Neural crest cell (in vitro differentiated cells): ENCODE data around the gene PLEKHF1. TPM values are rescaled to one million over a fixed set of nuclear protein-coding genes. Genes with fewer than 3 reads are reported as not detected.

Experiments used
- DNase-seq: peaks from one replicate; pipeline ENCODE4 v3.0.0; 2021; ENCODE audit warnings: low read depth, mixed read lengths, low spot score
- H3K27ac Mint-ChIP-seq: one replicate; pipeline ENCODE4 v1.8.0; 2021; ENCODE audit warnings: mild to moderate bottlenecking, mixed read lengths; ENCODE audit not compliant: unreplicated experiment
- H3K27me3 Mint-ChIP-seq: 2 replicates; pipeline ENCODE4 v1.8.0; 2021; ENCODE audit warnings: low read depth, mild to moderate bottlenecking, mixed read lengths
- H3K36me3 Mint-ChIP-seq: 2 replicates; pipeline ENCODE4 v1.8.0; 2021; ENCODE audit warnings: low read depth, mild to moderate bottlenecking, mixed read lengths
- H3K4me1 Mint-ChIP-seq: 2 replicates; pipeline ENCODE4 v1.8.0; 2021; ENCODE audit warnings: mixed read lengths
- H3K4me3 Mint-ChIP-seq: one replicate; pipeline ENCODE4 v1.8.0; 2021; ENCODE audit warnings: mild to moderate bottlenecking, mixed read lengths
- H3K9me3 Mint-ChIP-seq: 2 replicates; pipeline ENCODE4 v1.8.0; 2021; ENCODE audit warnings: mixed read lengths
- total RNA-seq: library from RNA; stranded (reverse); gene quantifications from 2 replicates; pipeline ENCODE4 v1.2.1, GENCODE V29; 2021
- TF ChIP-seq, protein P1 (sequence below): fragments of 200-600 bp; sonication (generic); conservative IDR thresholded peaks from 2 replicates; pipeline ENCODE4 v1.5.0; 2021; ENCODE audit warnings: antibody characterized with exemption, mild to moderate bottlenecking

Gene PLEKHF1
- total RNA-seq, 1 donor from 2014 or later: 1.2 TPM

DNA sequence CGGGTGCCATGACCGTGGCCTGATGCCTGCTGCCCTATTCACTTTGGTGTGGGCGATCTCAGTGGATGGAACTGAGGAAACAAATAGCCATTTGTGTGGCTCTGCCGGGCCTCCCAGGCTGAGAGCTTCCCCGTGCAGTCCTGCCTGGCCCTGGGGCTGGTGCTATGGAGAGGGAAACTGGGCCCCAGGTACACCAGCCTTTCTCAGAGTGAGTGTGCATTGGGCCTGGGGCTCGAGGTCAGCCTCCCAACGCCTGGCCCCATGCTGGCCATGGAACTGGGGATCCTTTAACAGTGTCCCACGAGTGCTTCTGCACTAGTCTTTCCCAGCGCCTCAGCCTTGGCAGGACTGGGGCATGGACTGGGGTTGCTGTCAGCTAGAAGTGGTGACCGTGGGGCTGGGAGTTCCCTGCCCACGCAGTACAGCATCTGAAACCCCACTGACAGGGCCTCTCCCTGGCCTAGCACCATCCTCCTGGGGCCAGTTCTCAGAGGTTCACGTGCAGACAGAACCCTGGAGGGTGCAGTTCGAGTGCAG, 10.5 kb downstream of the PLEKHF1 start:
- Mint-ChIP-seq H3K9me3 (no peaks in the 10 kb centered on the region), H3K4me3 (no peak overlapping the region), H3K27me3 (no peaks in the 10 kb centered on the region), H3K4me1 (peaks cover 7% of the 10 kb centered on the region), H3K36me3 (no peaks in the 10 kb centered on the region), H3K27ac (no peak overlapping the region)
- DNase-seq: no peak
- TF ChIP-seq, protein P1, sequence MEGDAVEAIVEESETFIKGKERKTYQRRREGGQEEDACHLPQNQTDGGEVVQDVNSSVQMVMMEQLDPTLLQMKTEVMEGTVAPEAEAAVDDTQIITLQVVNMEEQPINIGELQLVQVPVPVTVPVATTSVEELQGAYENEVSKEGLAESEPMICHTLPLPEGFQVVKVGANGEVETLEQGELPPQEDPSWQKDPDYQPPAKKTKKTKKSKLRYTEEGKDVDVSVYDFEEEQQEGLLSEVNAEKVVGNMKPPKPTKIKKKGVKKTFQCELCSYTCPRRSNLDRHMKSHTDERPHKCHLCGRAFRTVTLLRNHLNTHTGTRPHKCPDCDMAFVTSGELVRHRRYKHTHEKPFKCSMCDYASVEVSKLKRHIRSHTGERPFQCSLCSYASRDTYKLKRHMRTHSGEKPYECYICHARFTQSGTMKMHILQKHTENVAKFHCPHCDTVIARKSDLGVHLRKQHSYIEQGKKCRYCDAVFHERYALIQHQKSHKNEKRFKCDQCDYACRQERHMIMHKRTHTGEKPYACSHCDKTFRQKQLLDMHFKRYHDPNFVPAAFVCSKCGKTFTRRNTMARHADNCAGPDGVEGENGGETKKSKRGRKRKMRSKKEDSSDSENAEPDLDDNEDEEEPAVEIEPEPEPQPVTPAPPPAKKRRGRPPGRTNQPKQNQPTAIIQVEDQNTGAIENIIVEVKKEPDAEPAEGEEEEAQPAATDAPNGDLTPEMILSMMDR: no peak

DNA sequence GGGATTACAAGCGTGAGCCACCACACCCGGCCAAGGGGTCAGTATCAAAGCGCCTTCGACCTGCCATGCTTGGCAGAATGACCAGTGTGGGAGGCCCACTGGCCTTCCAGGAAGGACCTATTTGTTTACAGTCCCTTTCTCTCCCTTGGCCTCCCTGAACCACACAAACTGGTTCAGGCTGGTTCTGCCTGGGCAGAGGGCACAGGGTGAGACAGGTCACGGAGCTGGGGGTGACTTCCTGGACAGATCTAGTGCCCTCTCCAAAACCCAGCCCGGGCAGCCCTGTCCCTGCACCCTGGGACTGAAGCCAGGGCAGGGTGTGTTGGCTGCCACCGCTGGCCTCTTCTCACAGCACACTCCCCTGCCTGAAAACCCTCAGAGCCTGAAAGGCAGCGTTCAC, 11.3 kb downstream of the PLEKHF1 start:
- Mint-ChIP-seq H3K27me3 (no peaks in the 10 kb centered on the region), H3K36me3 (no peaks in the 10 kb centered on the region), H3K9me3 (no peaks in the 10 kb centered on the region), H3K4me3 (no peak overlapping the region), H3K4me1 (peaks cover 7% of the 10 kb centered on the region), H3K27ac (no peak overlapping the region)
- TF ChIP-seq, protein P1: no peak
- DNase-seq: no peak

DNA sequence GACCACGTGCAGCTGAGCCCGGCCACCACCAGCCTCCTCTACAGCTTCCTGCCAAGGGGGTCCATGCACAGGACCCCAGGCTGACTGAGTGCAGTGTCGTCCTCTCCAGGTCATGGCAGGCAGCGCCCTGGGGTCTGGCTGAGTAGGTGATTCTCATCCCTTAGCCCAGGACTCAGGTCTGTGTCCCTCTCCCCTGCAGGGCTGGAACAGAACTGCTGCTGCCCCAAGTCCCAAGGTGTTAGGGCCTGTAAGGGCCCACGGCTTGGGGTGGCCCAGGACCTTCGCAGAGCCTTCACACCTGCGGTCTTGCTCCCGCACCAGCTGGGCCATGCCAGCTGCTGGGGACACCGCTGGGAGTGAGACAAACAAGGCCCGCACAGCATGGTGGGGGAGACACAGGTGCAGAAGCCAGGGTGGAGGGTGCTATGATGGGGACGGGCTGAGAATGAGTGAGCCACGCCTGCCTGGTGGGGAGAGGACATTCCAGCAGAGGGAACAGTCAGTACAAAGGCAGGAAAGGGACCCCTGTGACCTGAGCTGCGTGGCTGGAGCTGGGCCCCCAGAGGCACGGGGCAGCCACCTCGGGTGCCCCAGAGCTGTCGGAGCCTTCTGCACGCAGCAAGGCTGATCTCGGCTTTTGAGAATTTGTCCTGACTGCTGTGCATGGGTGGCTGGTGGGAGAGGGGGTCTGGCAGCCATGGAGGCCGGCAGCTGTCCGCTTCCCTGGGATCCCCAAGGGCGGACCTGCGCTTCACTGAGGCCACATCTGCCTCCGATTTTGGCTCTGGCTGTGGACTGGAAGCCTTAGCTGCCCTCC, 11.9 kb downstream of the PLEKHF1 start:
- no peak for DNase-seq
- Mint-ChIP-seq H3K4me1 (peaks cover 7% of the 10 kb centered on the region), H3K27ac (no peak overlapping the region), H3K36me3 (no peaks in the 10 kb centered on the region), H3K27me3 (no peaks in the 10 kb centered on the region), H3K9me3 (no peaks in the 10 kb centered on the region), H3K4me3 (no peak overlapping the region)
- TF ChIP-seq, protein P1: no peak

DNA sequence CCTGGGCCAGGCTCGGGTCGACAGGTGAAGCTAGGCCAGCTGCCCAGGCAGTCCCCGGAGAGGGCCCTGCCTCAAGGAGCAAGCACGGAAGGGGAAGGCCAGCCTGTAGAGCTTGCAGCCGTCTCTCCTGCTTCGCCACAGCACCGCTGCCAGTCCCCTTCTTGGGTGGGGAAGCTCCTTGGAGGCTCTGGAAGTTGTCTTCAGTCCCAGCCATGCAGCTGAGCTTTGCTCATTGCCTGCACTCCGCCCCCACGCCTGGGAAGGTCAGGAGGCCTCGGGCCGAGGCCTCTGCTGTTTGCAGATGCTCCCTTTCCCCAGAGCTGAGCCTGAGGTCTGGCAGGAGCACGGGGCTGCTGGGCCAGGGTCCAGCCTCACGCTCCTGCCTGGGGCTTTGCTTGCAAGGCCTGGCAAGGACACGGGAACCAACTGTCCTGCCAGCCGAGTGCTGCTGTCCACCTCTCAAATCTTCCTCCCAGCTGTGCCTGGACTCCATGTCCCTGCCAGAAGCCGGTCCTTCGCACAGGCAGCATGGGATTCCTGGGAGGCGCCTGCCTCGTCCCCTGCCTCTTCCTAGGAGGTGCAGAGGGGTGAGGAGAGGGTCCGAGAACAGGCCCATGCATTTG, 13.3 kb downstream of the PLEKHF1 start:
- Mint-ChIP-seq H3K9me3 (no peaks in the 10 kb centered on the region), H3K4me3 (no peak overlapping the region), H3K27ac (no peak overlapping the region), H3K4me1 (peaks cover 18% of the 10 kb centered on the region), H3K36me3 (no peaks in the 10 kb centered on the region), H3K27me3 (peaks cover 4% of the 10 kb centered on the region)
- TF ChIP-seq, protein P1: no peak
- DNase-seq: no peak

DNA sequence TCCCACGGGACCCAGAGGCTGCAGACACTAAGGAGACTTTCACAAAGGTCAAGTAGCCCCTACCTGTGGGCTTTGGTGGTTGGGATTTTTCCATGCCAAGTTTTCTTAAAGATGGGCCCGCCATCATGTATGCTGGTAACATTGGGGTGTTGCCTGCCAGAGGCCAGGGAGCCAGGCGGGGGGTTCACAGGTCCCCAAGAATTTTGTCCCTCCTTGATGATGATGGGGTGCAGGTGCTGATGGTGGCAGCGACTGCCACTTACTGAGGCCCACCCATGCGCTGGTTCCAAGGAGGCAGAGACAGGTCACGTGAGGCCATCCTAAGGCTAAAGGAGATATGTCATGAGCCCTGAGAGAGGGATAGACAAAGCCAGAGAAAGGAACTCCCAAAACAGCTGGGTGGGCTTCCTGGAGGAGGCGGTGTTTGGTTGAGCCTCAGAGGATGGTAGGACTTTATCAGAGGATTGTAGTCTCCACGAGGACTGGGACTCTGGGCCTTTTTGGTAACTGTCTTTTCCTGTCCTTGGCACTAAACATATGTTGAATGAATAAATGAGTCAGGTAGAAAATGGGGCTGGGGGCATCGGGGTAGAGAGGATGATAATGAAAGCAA, 14.4 kb downstream of the PLEKHF1 start:
- TF ChIP-seq, protein P1: no peak
- H3K36me3 Mint-ChIP-seq: no peaks in the 10 kb centered on the region
- H3K9me3 Mint-ChIP-seq: no peaks in the 10 kb centered on the region
- H3K27ac Mint-ChIP-seq: no peak overlapping the region
- H3K4me3 Mint-ChIP-seq: no peak overlapping the region
- DNase-seq: no peak
- H3K4me1 Mint-ChIP-seq: peaks cover 21% of the 10 kb centered on the region
- peaks cover 4% of the 10 kb centered on the region for H3K27me3 Mint-ChIP-seq
